Neural progenitor cell (in vitro differentiated cells): ENCODE data around the gene FBXO34.

ENCODE experiments used
- EZH2 ChIP-seq: fragments of 200-600 bp; sonication (generic); IDR thresholded peaks from 2 replicates; pipeline ENCODE4 v1.6.1; 2017; ENCODE audit warnings: antibody characterized with exemption, mild to moderate bottlenecking, moderate library complexity
- TF ChIP-seq, protein P1 (sequence below): fragments of 200-600 bp; sonication (generic); IDR thresholded peaks from 2 replicates; pipeline ENCODE4 v1.5.1; 2017; ENCODE audit warnings: antibody characterized with exemption, mild to moderate bottlenecking

DNA sequence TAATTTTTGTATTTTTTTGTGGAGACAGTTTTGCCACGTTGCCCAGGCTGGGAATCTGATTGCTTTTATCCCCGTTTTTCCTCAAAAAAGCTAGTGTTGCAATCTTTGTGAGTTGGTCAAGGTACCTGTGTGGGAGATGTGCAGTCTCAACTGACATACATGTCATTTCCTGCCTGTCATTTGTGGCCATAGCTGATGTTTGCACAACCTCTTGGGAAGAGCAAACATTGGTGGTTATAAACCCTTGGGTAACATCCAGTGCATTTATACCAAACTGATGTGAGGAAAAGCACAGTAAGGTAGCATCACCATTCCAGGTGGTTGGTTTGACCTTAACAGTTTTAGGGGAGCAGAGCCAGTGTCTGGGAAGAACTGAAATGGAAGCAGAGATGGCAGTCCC is 85.7 kb downstream of the FBXO34 start:
- TF ChIP-seq, protein P1, sequence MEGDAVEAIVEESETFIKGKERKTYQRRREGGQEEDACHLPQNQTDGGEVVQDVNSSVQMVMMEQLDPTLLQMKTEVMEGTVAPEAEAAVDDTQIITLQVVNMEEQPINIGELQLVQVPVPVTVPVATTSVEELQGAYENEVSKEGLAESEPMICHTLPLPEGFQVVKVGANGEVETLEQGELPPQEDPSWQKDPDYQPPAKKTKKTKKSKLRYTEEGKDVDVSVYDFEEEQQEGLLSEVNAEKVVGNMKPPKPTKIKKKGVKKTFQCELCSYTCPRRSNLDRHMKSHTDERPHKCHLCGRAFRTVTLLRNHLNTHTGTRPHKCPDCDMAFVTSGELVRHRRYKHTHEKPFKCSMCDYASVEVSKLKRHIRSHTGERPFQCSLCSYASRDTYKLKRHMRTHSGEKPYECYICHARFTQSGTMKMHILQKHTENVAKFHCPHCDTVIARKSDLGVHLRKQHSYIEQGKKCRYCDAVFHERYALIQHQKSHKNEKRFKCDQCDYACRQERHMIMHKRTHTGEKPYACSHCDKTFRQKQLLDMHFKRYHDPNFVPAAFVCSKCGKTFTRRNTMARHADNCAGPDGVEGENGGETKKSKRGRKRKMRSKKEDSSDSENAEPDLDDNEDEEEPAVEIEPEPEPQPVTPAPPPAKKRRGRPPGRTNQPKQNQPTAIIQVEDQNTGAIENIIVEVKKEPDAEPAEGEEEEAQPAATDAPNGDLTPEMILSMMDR = no peak
- no peak for TF ChIP-seq EZH2
